GM04503 (cell line): ENCODE measurements around the gene TTLL13.
A peak's percentile ranks its signal among the peaks of the same experiment; 100 is the strongest.
"Not testable (repeated sequence)": the region's sequence is repeated elsewhere in the genome, so short reads cannot be mapped to it uniquely, and the experiment has no call there.

Experiments used
- DNase-seq: peaks from one replicate; pipeline ENCODE4 v3.0.0-alpha.2; 2012; ENCODE audit warnings: low read depth

The TTLL13 gene

GRCh38 chr15:90234096-90234988, 15.0 kb upstream of the TTLL13 start, which contains the start of gene GDPGP1:
Gene GDPGP1, plus strand, starts transcription at chr15:90234209. Its CDS starts 6,700 bp downstream, at chr15:90240909.
- no peak for DNase-seq

GRCh38 chr15:90239371-90239770, 10.0 kb upstream of the TTLL13 start:
- DNase-seq: no peak

- DNase-seq: no peak
Measured at GRCh38 chr15:90240856-90241255, 8.5 kb upstream of the TTLL13 start.

- no peak for DNase-seq
Measured at GRCh38 chr15:90241343-90242192, 7.8 kb upstream of the TTLL13 start.

GRCh38 chr15:90243943-90244639, 5.3 kb upstream of the TTLL13 start:
- DNase-seq: no peak

GRCh38 chr15:90248789-90249202, 560 bp upstream of the TTLL13 start:
- no peak for DNase-seq

GRCh38 chr15:90257776-90258175, 8.4 kb downstream of the TTLL13 start:
- no peak for DNase-seq

- no peak for DNase-seq
Measured at GRCh38 chr15:90259524-90259923, 10.2 kb downstream of the TTLL13 start.

- DNase-seq: not testable (repeated sequence)
Measured at GRCh38 chr15:90260731-90261130, 11.4 kb downstream of the TTLL13 start.

GRCh38 chr15:90261811-90262210, 12.5 kb downstream of the TTLL13 start:
- no peak for DNase-seq

GRCh38 chr15:90262426-90262825, 13.1 kb downstream of the TTLL13 start:
- DNase-seq: no peak

GRCh38 chr15:90264671-90265070, 15.3 kb downstream of the TTLL13 start:
- DNase-seq: no peak

- peak; percentile 64 for DNase-seq
Measured at GRCh38 chr15:90265271-90266060, 16.1 kb downstream of the TTLL13 start, which contains the start of gene NGRN. Gene NGRN, plus strand, starts transcription at chr15:90265672. Its CDS starts 41 bp downstream, at chr15:90265713.

- no peak for DNase-seq
Measured at GRCh38 chr15:90266061-90266431, 16.7 kb downstream of the TTLL13 start.

- no peak for DNase-seq
Measured at GRCh38 chr15:90266485-90266884, 17.1 kb downstream of the TTLL13 start.

- DNase-seq: no peak
Measured at GRCh38 chr15:90268415-90268814, 19.1 kb downstream of the TTLL13 start.

GRCh38 chr15:90270502-90271150, 21.3 kb downstream of the TTLL13 start:
- no peak for DNase-seq

GRCh38 chr15:90271459-90272166, 22.3 kb downstream of the TTLL13 start:
- DNase-seq: no peak

- not testable (repeated sequence) for DNase-seq
Measured at GRCh38 chr15:90278467-90278866, 29.1 kb downstream of the TTLL13 start.

- not testable (repeated sequence) for DNase-seq
Measured at GRCh38 chr15:90280743-90281142, 31.4 kb downstream of the TTLL13 start.
